ENCODE results near the gene WSCD1. TPM values are rescaled to one million over a fixed set of nuclear protein-coding genes. Genes with fewer than 3 reads are reported as not detected.

The WSCD1 gene
- total and polyA plus RNA-seq, 8 donors, result 1.2 to 4.1 (median 2.6) TPM

DNA sequence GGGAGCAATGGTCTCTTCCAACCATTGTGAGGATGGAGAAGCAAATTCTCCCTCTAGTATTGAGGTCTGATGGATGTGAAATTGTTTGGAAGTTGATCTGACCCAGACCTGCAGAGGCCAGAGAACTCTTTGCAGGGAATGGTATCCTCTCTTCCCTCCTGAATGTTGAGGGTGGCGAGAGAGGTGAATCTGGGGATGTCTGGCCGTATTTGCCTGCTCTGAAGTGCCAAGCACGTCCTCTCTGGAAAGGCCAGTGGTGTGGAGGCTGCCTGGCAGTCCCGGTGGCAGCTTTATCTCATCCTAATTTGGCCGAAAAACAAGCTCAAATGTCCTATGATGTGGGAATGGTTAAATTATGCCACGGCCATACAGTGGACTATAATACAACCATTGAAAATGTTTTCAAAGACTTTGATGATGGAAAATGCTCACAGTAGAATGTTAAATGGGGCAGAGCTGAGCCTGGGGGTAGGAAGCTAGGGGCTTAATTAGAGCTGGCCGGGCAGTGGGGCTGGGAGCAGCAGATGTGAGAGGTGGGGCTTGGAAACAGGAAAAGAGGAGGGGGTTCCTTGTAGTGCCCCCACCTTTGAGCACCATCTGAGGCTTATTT is 30.8 kb downstream of the WSCD1 start:
- no peak overlapping the region for H3K27ac ChIP-seq
- ATAC-seq (no peak), DNase-seq (no peak), FAIRE-seq (no peak)
- TF ChIP-seq, protein P1, sequence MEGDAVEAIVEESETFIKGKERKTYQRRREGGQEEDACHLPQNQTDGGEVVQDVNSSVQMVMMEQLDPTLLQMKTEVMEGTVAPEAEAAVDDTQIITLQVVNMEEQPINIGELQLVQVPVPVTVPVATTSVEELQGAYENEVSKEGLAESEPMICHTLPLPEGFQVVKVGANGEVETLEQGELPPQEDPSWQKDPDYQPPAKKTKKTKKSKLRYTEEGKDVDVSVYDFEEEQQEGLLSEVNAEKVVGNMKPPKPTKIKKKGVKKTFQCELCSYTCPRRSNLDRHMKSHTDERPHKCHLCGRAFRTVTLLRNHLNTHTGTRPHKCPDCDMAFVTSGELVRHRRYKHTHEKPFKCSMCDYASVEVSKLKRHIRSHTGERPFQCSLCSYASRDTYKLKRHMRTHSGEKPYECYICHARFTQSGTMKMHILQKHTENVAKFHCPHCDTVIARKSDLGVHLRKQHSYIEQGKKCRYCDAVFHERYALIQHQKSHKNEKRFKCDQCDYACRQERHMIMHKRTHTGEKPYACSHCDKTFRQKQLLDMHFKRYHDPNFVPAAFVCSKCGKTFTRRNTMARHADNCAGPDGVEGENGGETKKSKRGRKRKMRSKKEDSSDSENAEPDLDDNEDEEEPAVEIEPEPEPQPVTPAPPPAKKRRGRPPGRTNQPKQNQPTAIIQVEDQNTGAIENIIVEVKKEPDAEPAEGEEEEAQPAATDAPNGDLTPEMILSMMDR (IDR thresholded peaks at IDR 0.05), result no peak
- H3K4me1 ChIP-seq, result no peaks in the 10 kb centered on the region
- WGBS, 2 donors, result 82 to 87% methylated on average over 7 of the region's 7 CpGs
- no peak overlapping the region for H3K4me3 ChIP-seq
- H3K27me3 ChIP-seq, result no peaks in the 10 kb centered on the region
- no peaks in the 10 kb centered on the region for H3K9me3 ChIP-seq
- no peaks in the 10 kb centered on the region for H3K36me3 ChIP-seq
- intact Hi-C loops (cut with DNase I), result no loop called here

DNA sequence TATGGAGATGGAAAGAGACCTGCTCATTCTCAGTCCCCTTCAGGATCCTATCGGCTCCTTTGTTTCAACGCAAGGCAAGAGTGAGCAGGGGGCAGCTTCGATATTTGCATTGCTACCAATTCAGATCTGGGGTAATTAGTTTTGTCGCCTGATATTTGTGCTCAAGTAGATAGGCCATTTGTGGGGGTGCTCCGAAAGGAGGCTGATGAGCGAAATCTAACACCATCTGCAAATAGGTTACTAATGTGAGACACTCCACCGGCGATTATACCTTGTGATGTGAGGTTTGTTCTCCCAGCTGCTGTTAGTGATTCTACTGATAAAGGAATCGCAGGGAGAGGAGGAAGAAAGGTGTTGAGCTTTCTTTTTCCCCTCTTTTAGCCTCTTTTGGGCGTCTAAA is 31.5 kb downstream of the WSCD1 start:
- no peak for FAIRE-seq
- Histone ChIP-seq H3K4me3 (no peak overlapping the region), H3K27me3 (no peaks in the 10 kb centered on the region), H3K27ac (no peak overlapping the region), H3K36me3 (no peaks in the 10 kb centered on the region), H3K4me1 (no peaks in the 10 kb centered on the region), H3K9me3 (no peaks in the 10 kb centered on the region)
- DNase-seq, result no peak
- WGBS, 2 donors, result 66 to 68% methylated on average over 10 of the region's 10 CpGs
- TF ChIP-seq, protein P1 (IDR thresholded peaks at IDR 0.05), result no peak
- intact Hi-C loops (cut with DNase I), result no loop called here
- ATAC-seq, result no peak

DNA sequence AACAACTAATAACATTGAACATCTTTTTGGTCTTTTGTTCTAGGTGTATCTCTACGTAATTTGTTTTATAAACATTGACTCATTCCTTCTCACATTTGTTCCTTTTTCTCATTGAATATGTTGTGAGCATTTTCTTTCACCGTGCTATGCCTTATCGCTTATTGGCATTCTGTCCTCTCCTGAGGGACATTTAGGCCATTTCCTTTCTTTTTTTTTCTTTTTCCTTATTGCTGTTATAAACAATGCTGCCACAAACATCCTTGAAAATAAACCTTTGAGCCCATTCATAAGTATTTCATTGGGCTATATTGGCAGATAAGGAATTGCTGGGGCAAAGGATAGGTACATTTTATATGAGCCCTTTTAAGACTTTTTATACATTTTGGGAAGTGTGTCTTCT is 32.4 kb downstream of the WSCD1 start:
- FAIRE-seq, result peak; percentile 79
- no peak overlapping the region for H3K27ac ChIP-seq

DNA sequence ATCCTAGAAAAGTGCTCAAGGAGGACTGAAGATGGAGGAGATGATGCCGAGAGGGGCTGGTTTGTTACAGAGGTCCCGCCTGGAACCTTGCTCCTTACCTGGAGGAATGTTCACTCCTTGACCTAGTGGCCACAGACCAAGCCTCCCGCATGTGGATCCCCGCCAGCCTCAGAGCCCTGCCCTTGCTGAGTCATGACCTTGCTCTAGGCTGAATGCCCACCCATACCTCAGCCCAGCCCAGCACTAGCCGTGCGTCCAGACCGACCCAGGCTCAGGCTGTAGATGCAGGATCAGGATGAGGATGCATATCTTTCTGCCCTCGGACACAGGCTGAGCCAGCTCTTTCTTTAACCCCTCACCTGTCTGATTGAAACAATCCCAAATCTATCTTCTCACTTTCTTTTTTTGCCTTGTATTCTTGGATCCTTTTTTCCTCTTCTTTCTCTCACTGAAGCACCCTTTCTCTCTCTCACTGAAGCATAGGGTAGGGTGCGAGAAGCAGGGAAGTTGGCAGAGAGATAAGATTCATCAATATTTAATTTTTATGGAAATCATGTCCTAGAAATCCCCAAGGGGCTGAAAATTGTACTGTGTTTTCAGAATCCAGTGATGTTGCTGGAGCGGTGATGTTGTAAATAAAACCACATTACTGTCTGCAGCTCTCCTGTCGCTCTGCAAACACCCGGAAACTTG is 34.9 kb downstream of the WSCD1 start:
- 74 to 78% methylated on average over 12 of the region's 12 CpGs for WGBS, 2 donors
- no peak for ATAC-seq
- no peak for FAIRE-seq
- H3K4me3 ChIP-seq, result no peak overlapping the region
- H3K27ac ChIP-seq, result no peak overlapping the region
- intact Hi-C loops (cut with DNase I), result no loop called here
- peak in 1 of 6 donors; percentile 40 for DNase-seq
- TF ChIP-seq, protein P1 (IDR thresholded peaks at IDR 0.05), result no peak
- H3K36me3 ChIP-seq, result no peaks in the 10 kb centered on the region
- H3K9me3 ChIP-seq, result no peaks in the 10 kb centered on the region
- H3K27me3 ChIP-seq, result no peaks in the 10 kb centered on the region
- H3K4me1 ChIP-seq, result no peaks in the 10 kb centered on the region

More for the DNA sequence above, 32.4 kb downstream of the WSCD1 start:
- Histone ChIP-seq H3K9me3 (no peaks in the 10 kb centered on the region), H3K27me3 (no peaks in the 10 kb centered on the region), H3K36me3 (no peaks in the 10 kb centered on the region), H3K4me1 (no peaks in the 10 kb centered on the region), H3K4me3 (no peak overlapping the region)
- 77 to 78% methylated on average over 3 of the region's 3 CpGs for WGBS, 2 donors
- DNase-seq (no peak), ATAC-seq (no peak)
- TF ChIP-seq, protein P1 (IDR thresholded peaks at IDR 0.05), result no peak
- intact Hi-C loops (cut with DNase I), result no loop called here

DNA sequence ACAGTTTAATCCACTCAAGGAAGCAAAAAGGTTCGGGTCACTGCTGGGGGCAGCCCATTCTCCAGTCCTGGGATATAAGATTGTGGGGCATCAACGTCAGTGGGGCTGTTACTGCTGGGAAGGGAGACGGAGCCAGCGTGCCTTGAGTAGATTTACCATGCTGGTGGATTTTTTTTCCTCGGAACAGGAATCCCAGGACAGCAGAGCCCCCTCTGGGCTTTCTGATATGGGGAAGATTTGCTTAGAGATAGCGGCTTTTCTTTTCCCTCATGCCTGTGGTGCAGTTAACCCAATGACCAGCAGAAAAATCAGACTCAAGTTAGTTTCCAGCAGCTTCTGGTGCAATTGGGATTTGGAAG is 35.4 kb downstream of the WSCD1 start:
- H3K27me3 ChIP-seq, result no peaks in the 10 kb centered on the region
- ATAC-seq, result no peak
- no peaks in the 10 kb centered on the region for H3K4me1 ChIP-seq
- no peak overlapping the region for H3K4me3 ChIP-seq
- intact Hi-C loops (cut with DNase I), result no loop called here
- peak in 1 of 6 donors; percentile 1 for DNase-seq
- no peaks in the 10 kb centered on the region for H3K9me3 ChIP-seq
- no peaks in the 10 kb centered on the region for H3K36me3 ChIP-seq
- H3K27ac ChIP-seq, result no peak overlapping the region
- 59 to 73% methylated on average over 6 of the region's 6 CpGs for WGBS, 2 donors
- no peak for FAIRE-seq
- TF ChIP-seq, protein P1 (IDR thresholded peaks at IDR 0.05), result no peak
